ENCODE measurements around the gene PHTF2.

PHTF2 gene

GRCh38 chr7:77877791-77878190 is 79.2 kb downstream of the PHTF2 start:
- no peak for TF ChIP-seq CTCF (IDR thresholded peaks at IDR 0.05; ENCODE audit: control extremely low read depth, extremely low read depth, low read depth, missing control alignments)
- ChIA-PET CTCF (interaction anchor here (2.3 kb wide), 1 partner anchor 11 kb away, joined by 7 read pairs; no protein-coding TSS in a partner anchor), POLR2A (no interaction called here)
- no peak for DNase-seq (ENCODE audit: extremely low spot score)

- no peak for TF ChIP-seq CTCF (IDR thresholded peaks at IDR 0.05; ENCODE audit: control extremely low read depth, extremely low read depth, low read depth, missing control alignments)
- CTCF ChIA-PET = interaction anchor here (2.3 kb wide), 1 partner anchor 11 kb away, joined by 7 read pairs; no protein-coding TSS in a partner anchor
- POLR2A ChIA-PET = no interaction called here
- no peak for DNase-seq (ENCODE audit: extremely low spot score)
These were observed 79.9 kb downstream of the PHTF2 start for GRCh38 chr7:77878500-77878899.

DNA sequence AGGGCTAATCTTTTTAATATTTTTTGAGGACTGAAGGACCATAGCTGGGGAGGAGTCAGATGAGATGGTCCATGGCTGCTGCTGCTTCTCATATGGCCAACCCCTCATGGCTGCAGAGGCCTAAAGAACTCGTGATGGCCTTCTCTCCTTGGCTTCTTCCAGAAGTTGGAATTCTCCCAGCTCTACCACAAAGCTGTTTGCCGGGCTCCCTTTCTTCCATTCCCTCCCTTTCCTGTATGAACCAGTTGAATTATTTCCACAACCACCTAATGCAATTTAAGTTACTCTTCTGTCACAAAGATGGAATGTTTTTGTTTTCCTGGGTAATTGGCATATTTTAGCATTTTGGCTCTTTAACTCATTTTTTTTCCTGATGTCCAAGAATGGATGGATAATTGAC is 80.7 kb downstream of the PHTF2 start:
- no peak for DNase-seq (ENCODE audit: extremely low spot score)
- CTCF ChIA-PET = interaction anchor here (2.3 kb wide), 1 partner anchor 12 kb away, joined by 7 read pairs; no protein-coding TSS in a partner anchor
- no peak for TF ChIP-seq CTCF (IDR thresholded peaks at IDR 0.05; ENCODE audit: control extremely low read depth, extremely low read depth, low read depth, missing control alignments)
- POLR2A ChIA-PET = no interaction called here

- no peak for DNase-seq (ENCODE audit: extremely low spot score)
- TF ChIP-seq CTCF (IDR thresholded peaks at IDR 0.05; ENCODE audit: control extremely low read depth, extremely low read depth, low read depth, missing control alignments) = no peak
- ChIA-PET POLR2A (no interaction called here), CTCF (interaction anchor here (0.9 to 1.0 kb wide), 2 partner anchors 11 to 40 kb away, joined by 3 read pairs; no protein-coding TSS in a partner anchor)
These were observed 83.3 kb downstream of the PHTF2 start for GRCh38 chr7:77881871-77882270.

GRCh38 chr7:77885155-77885554 is 86.6 kb downstream of the PHTF2 start:
- no peak for DNase-seq (ENCODE audit: extremely low spot score)
- CTCF ChIA-PET = interaction anchor here (0.7 to 1.4 kb wide), 3 partner anchors 41 to 272 kb away, joined by 3 read pairs; no protein-coding TSS in a partner anchor
- TF ChIP-seq CTCF (IDR thresholded peaks at IDR 0.05; ENCODE audit: control extremely low read depth, extremely low read depth, low read depth, missing control alignments) = no peak
- POLR2A ChIA-PET = no interaction called here

- CTCF ChIA-PET = interaction anchor here (0.9 kb wide), 1 partner anchor 32 kb away, joined by 3 read pairs; no protein-coding TSS in a partner anchor
- DNase-seq (ENCODE audit: extremely low spot score) = no peak
- POLR2A ChIA-PET = no interaction called here
- TF ChIP-seq CTCF (IDR thresholded peaks at IDR 0.05; ENCODE audit: control extremely low read depth, extremely low read depth, low read depth, missing control alignments) = no peak
These were observed 89.0 kb downstream of the PHTF2 start for GRCh38 chr7:77887567-77887966.
